H1 (cell line): ENCODE measurements around the gene LRRC28.

Experiments used
- CREB1 ChIP-seq: IDR thresholded peaks from 2 replicates; pipeline ENCODE4 v1.6.1; 2012; ENCODE audit warnings: inconsistent platforms
- CTCF ChIP-seq, 3 experiments: IDR thresholded peaks; 1 replicate in 2 of 3; 2 replicates in 1 of 3; pipeline versions ENCODE4 v1.5.1 to v1.6.1; 2011; ENCODE audit warnings: low read length in 3 of 3, mild to moderate bottlenecking in 3 of 3, inconsistent platforms in 2 of 3, low read depth in 1 of 3, moderate library complexity in 1 of 3; ENCODE audit not compliant: insufficient read depth in 1 of 3; ENCODE audit errors: control extremely low read depth in 1 of 3
- EP300 ChIP-seq, 2 experiments: IDR thresholded peaks; 1 replicate in 1 of 2; 2 replicates in 1 of 2; pipeline ENCODE4 v1.6.1; 2011 to 2012; ENCODE audit warnings: low read depth in 2 of 2, low read length in 2 of 2, mild to moderate bottlenecking in 2 of 2, borderline replicate concordance in 1 of 2, inconsistent platforms in 1 of 2, moderate library complexity in 1 of 2
- GABPA ChIP-seq: IDR thresholded peaks from 2 replicates; pipeline ENCODE4 v1.6.1; 2011; ENCODE audit warnings: mild to moderate bottlenecking, low read length, moderate library complexity, borderline replicate concordance; ENCODE audit not compliant: insufficient read depth
- JUN ChIP-seq: IDR thresholded peaks from 2 replicates; pipeline ENCODE4 v1.6.1; 2011; ENCODE audit warnings: low read depth, mild to moderate bottlenecking, improper control_type of control experiment, low read length
- RAD21 ChIP-seq, 2 experiments: IDR thresholded peaks in 1 of 2; conservative IDR thresholded peaks in 1 of 2; 2 replicates each; pipeline ENCODE4 v1.6.1; 2011; ENCODE audit warnings: low read depth in 2 of 2, low read length in 2 of 2, improper control_type of control experiment in 1 of 2, inconsistent platforms in 1 of 2, mild to moderate bottlenecking in 1 of 2, moderate library complexity in 1 of 2
- RXRA ChIP-seq: IDR thresholded peaks from 2 replicates; pipeline ENCODE4 v1.6.1; 2011; ENCODE audit warnings: low read depth, mild to moderate bottlenecking, low read length, moderate library complexity; ENCODE audit not compliant: insufficient read depth
- SP1 ChIP-seq: IDR thresholded peaks from 2 replicates; pipeline ENCODE4 v1.6.1; 2011; ENCODE audit warnings: low read depth, low read length
- TAF1 ChIP-seq: IDR thresholded peaks from 2 replicates; pipeline ENCODE4 v1.6.1; 2011; ENCODE audit warnings: mild to moderate bottlenecking, low read depth, low read length
- USF2 ChIP-seq: IDR thresholded peaks from 2 replicates; pipeline ENCODE4 v1.6.1; 2011; ENCODE audit warnings: low read length, improper control_type of control experiment
- TF ChIP-seq, protein P1 (sequence below): IDR thresholded peaks from 2 replicates; pipeline ENCODE4 v1.6.1; 2012; ENCODE audit warnings: low read length, inconsistent platforms

DNA sequence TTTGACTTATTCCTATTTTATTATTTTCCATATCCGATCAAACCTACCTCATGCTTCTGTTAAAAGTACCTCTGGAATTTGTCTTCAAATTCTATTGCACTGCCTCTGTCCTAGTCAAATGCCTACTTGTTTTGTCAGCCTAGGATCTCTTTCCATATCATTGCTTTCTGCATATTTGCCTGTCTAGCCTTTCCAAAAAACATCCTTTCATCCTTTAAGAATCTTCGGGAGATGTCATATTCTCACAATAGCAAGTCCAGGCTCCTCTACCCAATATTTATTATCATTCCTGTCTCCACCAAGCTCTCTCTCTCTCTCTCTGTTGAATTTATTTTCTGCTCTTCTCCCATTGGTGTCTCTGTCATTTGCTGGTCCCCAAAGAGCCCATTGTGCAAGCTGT is 80.1 kb downstream of the LRRC28 start:
- TF ChIP-seq, protein P1, sequence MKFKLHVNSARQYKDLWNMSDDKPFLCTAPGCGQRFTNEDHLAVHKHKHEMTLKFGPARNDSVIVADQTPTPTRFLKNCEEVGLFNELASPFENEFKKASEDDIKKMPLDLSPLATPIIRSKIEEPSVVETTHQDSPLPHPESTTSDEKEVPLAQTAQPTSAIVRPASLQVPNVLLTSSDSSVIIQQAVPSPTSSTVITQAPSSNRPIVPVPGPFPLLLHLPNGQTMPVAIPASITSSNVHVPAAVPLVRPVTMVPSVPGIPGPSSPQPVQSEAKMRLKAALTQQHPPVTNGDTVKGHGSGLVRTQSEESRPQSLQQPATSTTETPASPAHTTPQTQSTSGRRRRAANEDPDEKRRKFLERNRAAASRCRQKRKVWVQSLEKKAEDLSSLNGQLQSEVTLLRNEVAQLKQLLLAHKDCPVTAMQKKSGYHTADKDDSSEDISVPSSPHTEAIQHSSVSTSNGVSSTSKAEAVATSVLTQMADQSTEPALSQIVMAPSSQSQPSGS, result no peak
- no peak for TF ChIP-seq EP300 (IDR thresholded peaks at IDR 0.05; ENCODE audit: borderline replicate concordance in 1 of 2, low read depth in 2 of 2, low read length in 2 of 2)
- TF ChIP-seq RAD21 (IDR thresholded peaks at IDR 0.05 in 1 of 2, conservative IDR thresholded peaks at IDR 0.05 in 1 of 2; ENCODE audit: low read depth in 2 of 2, low read length in 2 of 2), result no peak
- no peak for TF ChIP-seq CTCF (IDR thresholded peaks at IDR 0.05; ENCODE audit: control extremely low read depth in 1 of 3, insufficient read depth in 1 of 3, low read depth in 1 of 3, low read length in 3 of 3)
- TF ChIP-seq CREB1, result no peak
- no peak for TF ChIP-seq USF2
- no peak for TF ChIP-seq SP1
- no peak for TF ChIP-seq RXRA
- no peak for TF ChIP-seq GABPA
- no peak for TF ChIP-seq JUN
- TF ChIP-seq TAF1, result no peak
